Epidermal melanocyte (primary cell): ENCODE data around the gene PSMB10.
"Not testable (repeated sequence)": the region's sequence is repeated elsewhere in the genome, so short reads cannot be mapped to it uniquely, and the experiment has no call there.

Experiments used
- DNase-seq: peaks from one replicate; pipeline ENCODE4 v3.0.0; 2011; ENCODE audit warnings: low spot score; ENCODE audit not compliant: insufficient read length

PSMB10 gene

GRCh38 chr16:67942510-67943255, 6.0 kb upstream of the PSMB10 start:
- DNase-seq: no peak

- no peak for DNase-seq
Observed at GRCh38 chr16:67942200-67942509, 5.5 kb upstream of the PSMB10 start.

- DNase-seq: no peak
Observed at GRCh38 chr16:67941469-67942199, 5.0 kb upstream of the PSMB10 start.

- no peak for DNase-seq
Observed at GRCh38 chr16:67940446-67941089, 3.9 kb upstream of the PSMB10 start.

GRCh38 chr16:67939507-67940445, 3.1 kb upstream of the PSMB10 start:
- DNase-seq: no peak

- DNase-seq: not testable (repeated sequence)
Observed at GRCh38 chr16:67937713-67938112, 1.1 kb upstream of the PSMB10 start.

- no peak for DNase-seq
Observed at GRCh38 chr16:67936880-67937605, 393 bp upstream of the PSMB10 start.

- peak; percentile 100 for DNase-seq
Observed at GRCh38 chr16:67935402-67936123, 1.1 kb downstream of the PSMB10 start.

GRCh38 chr16:67935101-67935401, 1.6 kb downstream of the PSMB10 start:
- no peak for DNase-seq

GRCh38 chr16:67934306-67935100, 2.1 kb downstream of the PSMB10 start:
- no peak for DNase-seq

- no peak for DNase-seq
Observed at GRCh38 chr16:67933805-67934204, 2.8 kb downstream of the PSMB10 start.

- no peak for DNase-seq
Observed at GRCh38 chr16:67932462-67932840, 4.2 kb downstream of the PSMB10 start.

GRCh38 chr16:67931712-67932461, 4.8 kb downstream of the PSMB10 start, which contains the start of gene CTRL:
TSS of gene CTRL (minus strand) at chr16:67931862. CDS start at chr16:67931852, 10 bp downstream.
- DNase-seq: no peak

GRCh38 chr16:67930678-67931211, 5.9 kb downstream of the PSMB10 start:
- DNase-seq: no peak

GRCh38 chr16:67930191-67930590, 6.5 kb downstream of the PSMB10 start:
- no peak for DNase-seq

- peak; percentile 76 for DNase-seq
Observed at GRCh38 chr16:67928561-67929364, 7.9 kb downstream of the PSMB10 start.

- DNase-seq: no peak
Observed at GRCh38 chr16:67928147-67928546, 8.5 kb downstream of the PSMB10 start.
